Left ventricle myocardium inferior (tissue), 1 donor: ENCODE results near the gene CGB1. TPM values are rescaled to one million over a fixed set of nuclear protein-coding genes. Genes with fewer than 3 reads are reported as not detected.
A peak's percentile ranks its signal among the peaks of the same experiment; 100 is the strongest.

Experiments used
- DNase-seq: peaks from one replicate; pipeline ENCODE4 v3.0.0-alpha.2; 2020
- H3K27ac ChIP-seq: fragments of 200-600 bp; replicated peaks from 2 replicates; pipeline ENCODE4 v1.8.0; 2021
- H3K27me3 ChIP-seq: fragments of 200-600 bp; 2 replicates; pipeline ENCODE4 v1.8.0; 2021; ENCODE audit warnings: low read depth
- H3K36me3 ChIP-seq: fragments of 200-600 bp; 2 replicates; pipeline ENCODE4 v1.8.0; 2021
- H3K4me1 ChIP-seq: fragments of 200-600 bp; 2 replicates; pipeline ENCODE4 v1.8.0; 2021
- H3K4me3 ChIP-seq: fragments of 200-600 bp; 2 replicates; pipeline ENCODE4 v1.8.0; 2021; ENCODE audit warnings: mild to moderate bottlenecking, moderate library complexity
- H3K9me3 ChIP-seq: fragments of 200-600 bp; replicated peaks from 2 replicates; pipeline ENCODE4 v1.8.0; 2021
- intact Hi-C: fragments of 100-400 bp; cut with micrococcal nuclease; formaldehyde crosslinking; loops from one replicate; pipeline ENCODE4 v1.11.0; 2022
- microRNA-seq: library from miRNA; unstranded; fragments of <30 nt; microRNA quantifications from one replicate; pipeline ENCODE4 v1.2.0, GENCODE V29; 2020
- total RNA-seq: library from RNA; stranded (reverse); fragmentation: NEBNext Ultra II Directional; extraction: Animal tissue kit (Norgen Biotek cat#: 25700); gene quantifications from one replicate; pipeline ENCODE4 v1.2.1, GENCODE V29; 2021
- TF ChIP-seq, protein P1 (sequence below): fragments of 200-600 bp; IDR thresholded peaks from 2 replicates; pipeline ENCODE4 v1.8.0; 2021; ENCODE audit warnings: antibody characterized with exemption, mild to moderate bottlenecking, borderline replicate concordance
- donor health status: DM: no; HTN: yes; CAD: no; lungs with severe emphysema.

Gene CGB1
- total RNA-seq, 1 donor from 2014 or later = not detected

GRCh38 chr19:48988860-48989259 lies 47.8 kb downstream of the CGB1 start:
- Histone ChIP-seq H3K4me1 (peaks cover 53% of the 10 kb centered on the region), H3K4me3 (no peak overlapping the region), H3K27ac (peak overlapping the region; percentile 91), H3K27me3 (no peaks in the 10 kb centered on the region), H3K36me3 (peaks cover 51% of the 10 kb centered on the region), H3K9me3 (no peaks in the 10 kb centered on the region)
- intact Hi-C loops = no loop called here
- DNase-seq = no peak
- TF ChIP-seq, protein P1, sequence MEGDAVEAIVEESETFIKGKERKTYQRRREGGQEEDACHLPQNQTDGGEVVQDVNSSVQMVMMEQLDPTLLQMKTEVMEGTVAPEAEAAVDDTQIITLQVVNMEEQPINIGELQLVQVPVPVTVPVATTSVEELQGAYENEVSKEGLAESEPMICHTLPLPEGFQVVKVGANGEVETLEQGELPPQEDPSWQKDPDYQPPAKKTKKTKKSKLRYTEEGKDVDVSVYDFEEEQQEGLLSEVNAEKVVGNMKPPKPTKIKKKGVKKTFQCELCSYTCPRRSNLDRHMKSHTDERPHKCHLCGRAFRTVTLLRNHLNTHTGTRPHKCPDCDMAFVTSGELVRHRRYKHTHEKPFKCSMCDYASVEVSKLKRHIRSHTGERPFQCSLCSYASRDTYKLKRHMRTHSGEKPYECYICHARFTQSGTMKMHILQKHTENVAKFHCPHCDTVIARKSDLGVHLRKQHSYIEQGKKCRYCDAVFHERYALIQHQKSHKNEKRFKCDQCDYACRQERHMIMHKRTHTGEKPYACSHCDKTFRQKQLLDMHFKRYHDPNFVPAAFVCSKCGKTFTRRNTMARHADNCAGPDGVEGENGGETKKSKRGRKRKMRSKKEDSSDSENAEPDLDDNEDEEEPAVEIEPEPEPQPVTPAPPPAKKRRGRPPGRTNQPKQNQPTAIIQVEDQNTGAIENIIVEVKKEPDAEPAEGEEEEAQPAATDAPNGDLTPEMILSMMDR = no peak

GRCh38 chr19:48988286-48988685 lies 48.4 kb downstream of the CGB1 start:
- Histone ChIP-seq H3K9me3 (no peaks in the 10 kb centered on the region), H3K27ac (peak overlapping the region; percentile 91), H3K27me3 (no peaks in the 10 kb centered on the region), H3K4me1 (peaks cover 54% of the 10 kb centered on the region), H3K4me3 (no peak overlapping the region), H3K36me3 (peaks cover 57% of the 10 kb centered on the region)
- no peak for DNase-seq
- intact Hi-C loops = no loop called here
- TF ChIP-seq, protein P1 = no peak

- Histone ChIP-seq H3K27ac (peak overlapping the region; percentile 12), H3K36me3 (peaks cover 67% of the 10 kb centered on the region), H3K4me3 (no peak overlapping the region), H3K4me1 (peaks cover 48% of the 10 kb centered on the region), H3K27me3 (no peaks in the 10 kb centered on the region), H3K9me3 (no peaks in the 10 kb centered on the region)
- DNase-seq = no peak
- intact Hi-C loops = no loop called here
- TF ChIP-seq, protein P1 = no peak
Observed at GRCh38 chr19:48987323-48987722, 49.4 kb downstream of the CGB1 start.

DNA sequence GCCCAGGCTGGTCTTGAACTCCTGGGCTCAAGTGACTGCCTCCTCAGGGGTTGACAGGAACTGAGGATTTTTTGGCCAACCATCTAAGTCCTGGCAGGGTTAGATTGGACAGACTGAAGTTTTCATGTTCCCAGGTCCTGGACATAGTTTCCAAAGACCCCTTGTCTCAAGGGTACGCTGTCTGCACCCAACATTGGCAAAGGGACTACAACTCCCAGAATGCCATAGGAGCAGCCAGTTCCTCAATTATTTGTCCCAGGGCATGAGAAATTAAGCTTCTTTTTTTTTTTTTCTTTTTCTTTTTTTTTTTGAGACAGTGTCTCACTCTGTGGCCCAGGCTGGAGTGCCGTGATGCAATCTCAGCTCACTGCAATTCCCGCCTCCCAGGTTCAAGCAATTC lies 50.5 kb downstream of the CGB1 start:
- no peaks in the 10 kb centered on the region for H3K9me3 ChIP-seq
- H3K27ac ChIP-seq = peak overlapping the region; percentile 36
- peaks cover 78% of the 10 kb centered on the region for H3K36me3 ChIP-seq
- H3K27me3 ChIP-seq = no peaks in the 10 kb centered on the region
- no peak overlapping the region for H3K4me3 ChIP-seq
- no peak for DNase-seq
- TF ChIP-seq, protein P1 = no peak
- peaks cover 45% of the 10 kb centered on the region for H3K4me1 ChIP-seq
- intact Hi-C loops = no loop called here

DNA sequence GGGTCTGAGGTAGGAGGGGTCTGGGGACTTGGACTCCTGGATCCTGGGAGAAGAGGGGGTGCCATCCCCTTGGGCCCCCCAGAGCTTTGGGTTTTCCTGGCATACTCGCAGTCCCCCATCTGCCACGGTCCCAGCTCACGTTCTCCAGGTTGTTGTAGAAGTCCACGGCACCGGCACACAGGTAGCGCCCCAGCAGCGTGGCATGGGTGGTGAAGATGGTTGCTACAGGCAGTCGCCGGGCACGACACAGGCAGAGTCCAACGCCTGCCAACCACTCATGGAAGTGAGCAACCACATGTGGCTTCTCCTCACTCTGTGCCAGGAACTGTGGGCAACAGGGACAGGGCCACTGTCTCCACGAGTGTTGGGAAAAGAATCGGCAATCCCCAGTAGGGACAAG lies 51.0 kb downstream of the CGB1 start:
- DNase-seq = no peak
- intact Hi-C loops = no loop called here
- TF ChIP-seq, protein P1 = no peak
- Histone ChIP-seq H3K9me3 (no peaks in the 10 kb centered on the region), H3K4me3 (no peak overlapping the region), H3K36me3 (peaks cover 82% of the 10 kb centered on the region), H3K27ac (peak overlapping the region; percentile 36), H3K27me3 (no peaks in the 10 kb centered on the region), H3K4me1 (peaks cover 40% of the 10 kb centered on the region)

Small RNAs within 50 kb of the gene (microRNA-seq; reads per million reads assigned to microRNA genes)
- not detected for gene MIR6798

Other genes starting within 250 kb of the CGB1 start
- 70.8 TPM for gene BCAT2, start 225.9 kb downstream of the CGB1 start, total RNA-seq
- 1.8 TPM for gene HSD17B14, start 200.4 kb downstream of the CGB1 start, total RNA-seq
- gene PLEKHA4, start 168.3 kb downstream of the CGB1 start, total RNA-seq = 24.7 TPM
- gene PPP1R15A, start 164.5 kb downstream of the CGB1 start, total RNA-seq = 76.4 TPM
- 0.55 TPM for gene TULP2, start 138.2 kb downstream of the CGB1 start, total RNA-seq
- gene NUCB1, start 136.6 kb downstream of the CGB1 start, total RNA-seq = 221 TPM
- gene DHDH, start 103.2 kb downstream of the CGB1 start, total RNA-seq = not detected
- gene BAX, start 82.0 kb downstream of the CGB1 start, total RNA-seq = 25.5 TPM
- gene FTL, start 71.6 kb downstream of the CGB1 start, total RNA-seq = 834 TPM
- gene GYS1, start 43.6 kb downstream of the CGB1 start, total RNA-seq = 138 TPM
- gene RUVBL2, start 43.0 kb downstream of the CGB1 start, total RNA-seq = 44.4 TPM
- gene LHB, start 19.8 kb downstream of the CGB1 start, total RNA-seq = not detected
- gene CGB3, start 12.6 kb downstream of the CGB1 start, total RNA-seq = not detected
- not detected for gene CGB2, start 5.0 kb downstream of the CGB1 start, total RNA-seq
- not detected for gene CGB5, start 7.0 kb upstream of the CGB1 start, total RNA-seq
- not detected for gene CGB8, start 12.2 kb upstream of the CGB1 start, total RNA-seq
- not detected for gene CGB7, start 20.9 kb upstream of the CGB1 start, total RNA-seq
- not detected for gene NTF4, start 27.9 kb upstream of the CGB1 start, total RNA-seq
- 0.66 TPM for gene KCNA7, start 35.8 kb upstream of the CGB1 start, total RNA-seq
- 115 TPM for gene SNRNP70, start 48.6 kb upstream of the CGB1 start, total RNA-seq
- 23.4 TPM for gene LIN7B, start 77.5 kb upstream of the CGB1 start, total RNA-seq
- gene C19orf73, start 82.2 kb upstream of the CGB1 start, total RNA-seq = 1.6 TPM
- 5.7 TPM for gene PPFIA3, start 82.6 kb upstream of the CGB1 start, total RNA-seq
- gene HRC, start 118.5 kb upstream of the CGB1 start, total RNA-seq = 1,040 TPM
- 31.5 TPM for gene TRPM4, start 120.9 kb upstream of the CGB1 start, total RNA-seq